ENCODE measurements around the gene INSM2.

The INSM2 gene, protein sequence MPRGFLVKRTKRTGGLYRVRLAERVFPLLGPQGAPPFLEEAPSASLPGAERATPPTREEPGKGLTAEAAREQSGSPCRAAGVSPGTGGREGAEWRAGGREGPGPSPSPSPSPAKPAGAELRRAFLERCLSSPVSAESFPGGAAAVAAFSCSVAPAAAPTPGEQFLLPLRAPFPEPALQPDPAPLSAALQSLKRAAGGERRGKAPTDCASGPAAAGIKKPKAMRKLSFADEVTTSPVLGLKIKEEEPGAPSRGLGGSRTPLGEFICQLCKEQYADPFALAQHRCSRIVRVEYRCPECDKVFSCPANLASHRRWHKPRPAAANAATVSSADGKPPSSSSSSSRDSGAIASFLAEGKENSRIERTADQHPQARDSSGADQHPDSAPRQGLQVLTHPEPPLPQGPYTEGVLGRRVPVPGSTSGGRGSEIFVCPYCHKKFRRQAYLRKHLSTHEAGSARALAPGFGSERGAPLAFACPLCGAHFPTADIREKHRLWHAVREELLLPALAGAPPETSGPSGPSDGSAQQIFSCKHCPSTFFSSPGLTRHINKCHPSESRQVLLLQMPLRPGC

DNA sequence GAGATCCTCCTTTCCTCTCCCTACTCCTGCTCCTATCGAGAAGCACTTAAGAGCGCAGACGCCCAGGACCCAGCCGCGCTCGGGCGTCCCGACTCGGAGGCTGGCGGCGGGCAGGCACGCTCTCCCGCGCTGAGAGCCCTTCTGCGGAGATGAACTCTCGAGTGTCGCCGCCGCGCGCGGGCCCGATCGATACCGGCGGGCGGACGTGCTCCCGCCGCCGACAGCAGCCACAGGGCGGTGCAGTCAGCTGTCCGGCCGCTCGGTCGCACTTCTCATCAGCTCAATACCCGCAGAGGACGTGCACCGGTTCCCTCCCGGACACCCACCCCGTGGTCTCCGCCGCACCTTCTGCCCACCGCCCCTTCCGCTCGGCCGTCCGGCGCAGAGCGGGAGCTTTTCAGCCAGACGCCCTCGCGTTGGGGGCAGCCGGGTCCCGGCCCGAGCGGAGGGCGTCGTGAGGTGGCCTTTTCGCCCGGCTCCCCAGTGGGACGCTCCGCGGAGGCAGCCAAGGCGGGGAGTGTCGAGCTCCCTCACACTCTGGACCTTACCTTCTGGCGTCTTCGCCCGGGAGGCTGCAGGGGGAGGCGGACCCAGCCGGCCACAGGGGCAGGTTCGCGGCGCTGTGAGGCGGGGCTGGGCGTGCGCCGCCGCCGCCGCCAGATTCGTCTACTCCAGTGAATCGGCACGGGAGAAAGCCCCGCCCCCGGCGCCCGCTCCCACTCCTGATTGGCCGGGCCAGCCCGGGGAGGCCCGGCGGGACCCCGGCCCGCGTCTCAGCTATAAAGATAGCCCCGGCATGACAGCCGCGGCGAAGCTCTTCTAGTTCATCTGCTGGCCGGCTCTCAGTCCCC lies at the start of gene INSM2:
Gene INSM2, plus strand, starts transcription at position 808 of the 851 bp plus-strand sequence. CDS start 89 bp downstream, outside the sequence.
- H4K20me1 ChIP-seq, result peaks cover 26% of the 10 kb centered on the region
- no peaks in the 10 kb centered on the region for H3K36me3 ChIP-seq
- H3K4me3 ChIP-seq, result peak within 1 kb of the TSS; percentile 72
- peaks cover 58% of the 10 kb centered on the region for H3K27me3 ChIP-seq
- no peak within 1 kb of the TSS for H3K9ac ChIP-seq
- peaks cover 19% of the 10 kb centered on the region for H3K4me1 ChIP-seq
- H3K4me2 ChIP-seq, result peak within 1 kb of the TSS; percentile 99
- peaks cover 11% of the 10 kb centered on the region for H3K9me3 ChIP-seq
- no peak for TF ChIP-seq Cebpa-rat (IDR thresholded peaks at IDR 0.05)
- H3K27ac ChIP-seq, result no peak within 1 kb of the TSS

DNA sequence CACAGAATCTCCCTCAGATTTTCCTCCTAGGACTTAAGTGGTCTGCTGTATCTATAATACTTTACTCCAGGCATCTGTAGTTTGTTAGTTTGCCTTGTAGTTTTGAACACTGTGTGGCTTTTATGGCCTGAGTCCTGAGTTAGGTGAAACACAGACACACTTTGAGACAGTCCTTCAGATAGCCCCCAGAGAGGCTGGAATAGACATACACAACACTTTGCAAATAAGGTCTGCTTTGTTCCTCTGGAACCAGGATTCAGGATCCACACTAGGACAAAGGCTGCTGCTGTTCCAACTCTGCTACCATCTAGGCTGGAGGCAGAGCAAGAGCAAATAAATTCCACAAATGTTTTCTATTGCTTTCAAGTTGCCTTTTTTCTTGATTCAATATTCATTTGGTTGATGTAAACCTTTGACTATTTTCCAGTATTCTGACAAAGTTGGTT lies 41.4 kb upstream of the INSM2 start:
- Histone ChIP-seq H3K9me3 (0 out of 2 replicates have a peak, but pooled peaks cover 3% of the 10 kb centered on the region), H3K27ac (no peak overlapping the region), H3K4me2 (no peak overlapping the region), H4K20me1 (no peaks in the 10 kb centered on the region), H3K27me3 (no peaks in the 10 kb centered on the region), H3K36me3 (no peaks in the 10 kb centered on the region), H3K4me1 (no peaks in the 10 kb centered on the region), H3K4me3 (no peak overlapping the region), H3K9ac (no peak overlapping the region)
- TF ChIP-seq Cebpa-rat (IDR thresholded peaks at IDR 0.05), result no peak

DNA sequence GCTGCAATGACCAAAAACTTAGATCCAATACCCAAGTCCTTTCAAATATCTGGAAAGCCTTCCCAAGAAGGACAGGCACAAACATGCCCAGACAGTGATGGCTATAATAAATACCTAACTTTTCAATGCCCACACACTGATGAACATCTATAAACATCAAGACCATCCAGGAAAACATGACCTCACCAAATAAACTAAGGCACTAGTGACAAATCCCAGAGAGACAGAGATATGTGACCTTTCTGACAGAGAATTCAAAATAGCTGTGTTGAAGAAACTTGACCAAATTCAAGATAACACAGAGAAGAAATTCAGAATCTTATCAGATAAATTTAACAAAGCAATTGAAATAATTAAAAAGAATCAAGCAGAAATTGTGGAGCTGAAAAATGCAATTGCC lies 38.7 kb upstream of the INSM2 start:
- no peak overlapping the region for H3K4me2 ChIP-seq
- H4K20me1 ChIP-seq, result no peaks in the 10 kb centered on the region
- H3K9me3 ChIP-seq, result 0 out of 2 replicates have a peak, but pooled peaks cover 3% of the 10 kb centered on the region
- TF ChIP-seq Cebpa-rat (IDR thresholded peaks at IDR 0.05), result no peak
- H3K4me1 ChIP-seq, result no peaks in the 10 kb centered on the region
- no peak overlapping the region for H3K27ac ChIP-seq
- no peak overlapping the region for H3K4me3 ChIP-seq
- H3K36me3 ChIP-seq, result no peaks in the 10 kb centered on the region
- H3K9ac ChIP-seq, result no peak overlapping the region
- no peaks in the 10 kb centered on the region for H3K27me3 ChIP-seq

DNA sequence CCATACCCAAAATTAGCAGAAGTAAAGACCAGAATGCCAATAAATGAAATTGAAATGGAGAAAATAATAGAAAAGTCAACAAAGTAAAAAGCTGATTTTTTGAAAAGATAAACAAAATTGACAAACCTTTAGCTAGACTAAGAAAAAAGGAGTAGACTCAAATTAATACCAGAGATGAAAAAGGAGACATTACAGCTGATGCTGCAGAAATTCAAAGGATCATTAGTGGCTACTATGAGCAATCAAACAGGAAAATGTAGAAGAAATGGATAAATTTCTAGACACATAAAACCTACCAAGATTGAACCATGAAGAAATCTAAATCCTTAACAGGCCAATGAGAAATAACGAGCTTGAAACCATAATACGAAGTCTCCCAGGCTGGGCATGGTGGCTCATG lies 34.8 kb upstream of the INSM2 start:
- no peak overlapping the region for H3K9ac ChIP-seq
- no peak overlapping the region for H3K4me2 ChIP-seq
- TF ChIP-seq Cebpa-rat (IDR thresholded peaks at IDR 0.05), result no peak

DNA sequence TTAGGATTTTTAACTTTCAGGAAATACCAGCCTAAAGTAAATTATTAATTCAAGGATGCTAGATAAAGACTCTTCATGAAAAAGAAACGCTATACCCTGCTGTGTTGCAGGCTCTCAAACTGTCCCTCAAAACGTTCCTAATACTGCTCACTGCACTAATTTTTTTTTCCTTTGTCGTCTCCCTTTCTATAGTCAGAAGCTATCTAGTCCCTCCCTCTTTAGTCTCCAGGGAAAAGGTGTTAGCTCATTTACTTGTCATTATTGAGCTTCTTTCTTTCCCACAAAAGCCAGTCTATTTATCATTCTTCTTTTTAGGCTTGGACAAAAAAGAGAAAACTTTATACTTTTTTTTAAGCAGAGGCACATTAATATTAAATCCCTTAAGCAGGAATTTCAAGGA lies 30.3 kb upstream of the INSM2 start:
- no peaks in the 10 kb centered on the region for H4K20me1 ChIP-seq
- no peaks in the 10 kb centered on the region for H3K36me3 ChIP-seq
- no peak overlapping the region for H3K4me2 ChIP-seq
- H3K4me1 ChIP-seq, result peaks cover 8% of the 10 kb centered on the region
- H3K27me3 ChIP-seq, result no peaks in the 10 kb centered on the region
- no peaks in the 10 kb centered on the region for H3K9me3 ChIP-seq
- H3K27ac ChIP-seq, result no peak overlapping the region
- TF ChIP-seq Cebpa-rat (IDR thresholded peaks at IDR 0.05), result no peak
- H3K4me3 ChIP-seq, result no peak overlapping the region
- H3K9ac ChIP-seq, result no peak overlapping the region

More for the DNA sequence above, 34.8 kb upstream of the INSM2 start:
- Histone ChIP-seq H3K9me3 (no peaks in the 10 kb centered on the region), H3K27ac (no peak overlapping the region), H3K36me3 (no peaks in the 10 kb centered on the region), H3K4me1 (no peaks in the 10 kb centered on the region), H3K27me3 (no peaks in the 10 kb centered on the region), H3K4me3 (no peak overlapping the region), H4K20me1 (no peaks in the 10 kb centered on the region)

DNA sequence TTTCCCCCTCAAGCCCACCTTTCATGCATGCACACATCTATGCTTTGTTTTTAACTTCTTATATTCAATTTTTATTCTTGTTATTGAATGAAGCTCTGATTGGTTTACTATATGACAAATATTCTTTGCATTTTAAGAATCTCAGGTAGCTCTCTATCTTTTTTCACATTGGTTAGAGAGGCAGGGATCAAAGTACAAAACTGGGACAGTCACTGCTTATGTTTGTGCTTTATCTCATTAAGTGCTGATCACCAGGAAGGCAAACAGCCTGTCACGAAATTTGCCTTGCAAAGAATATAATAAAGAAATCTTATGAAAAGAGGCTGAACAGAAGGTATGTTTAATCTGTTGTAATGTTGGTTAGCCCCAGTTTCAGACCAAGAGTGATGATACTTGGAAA lies 29.7 kb upstream of the INSM2 start:
- Histone ChIP-seq H3K9me3 (no peaks in the 10 kb centered on the region), H3K4me3 (no peak overlapping the region), H3K27ac (no peak overlapping the region), H3K4me1 (peaks cover 8% of the 10 kb centered on the region), H3K4me2 (no peak overlapping the region), H4K20me1 (no peaks in the 10 kb centered on the region), H3K27me3 (no peaks in the 10 kb centered on the region), H3K36me3 (no peaks in the 10 kb centered on the region), H3K9ac (no peak overlapping the region)
- TF ChIP-seq Cebpa-rat (IDR thresholded peaks at IDR 0.05), result no peak

DNA sequence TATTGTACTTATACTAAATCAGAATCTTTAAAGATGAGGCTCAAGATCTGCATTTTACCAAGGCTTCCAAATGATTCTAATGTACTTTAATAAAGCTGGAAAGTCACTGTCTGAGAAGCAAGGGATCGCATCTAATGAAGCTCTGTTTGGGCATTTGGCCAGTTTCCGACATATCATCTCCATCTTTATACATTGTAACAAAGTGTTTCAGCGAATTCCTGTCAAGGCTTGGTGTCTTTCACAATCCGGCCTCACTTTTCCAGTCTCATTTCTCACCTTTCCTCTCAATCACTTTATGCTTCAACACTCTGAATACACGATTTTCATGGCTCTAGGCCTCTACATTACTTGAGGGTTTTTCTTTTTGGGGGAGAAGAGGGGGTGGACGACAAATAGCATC lies 27.5 kb upstream of the INSM2 start:
- H3K4me3 ChIP-seq, result no peak overlapping the region
- H3K27ac ChIP-seq, result no peak overlapping the region
- H3K36me3 ChIP-seq, result no peaks in the 10 kb centered on the region
- no peaks in the 10 kb centered on the region for H3K27me3 ChIP-seq
- no peaks in the 10 kb centered on the region for H3K9me3 ChIP-seq
- TF ChIP-seq Cebpa-rat (IDR thresholded peaks at IDR 0.05), result no peak
- peaks cover 8% of the 10 kb centered on the region for H3K4me1 ChIP-seq
- no peak overlapping the region for H3K9ac ChIP-seq
- peak overlapping the region; percentile 31; the same call in 1 of the 2 replicates for H3K4me2 ChIP-seq
- H4K20me1 ChIP-seq, result no peaks in the 10 kb centered on the region

DNA sequence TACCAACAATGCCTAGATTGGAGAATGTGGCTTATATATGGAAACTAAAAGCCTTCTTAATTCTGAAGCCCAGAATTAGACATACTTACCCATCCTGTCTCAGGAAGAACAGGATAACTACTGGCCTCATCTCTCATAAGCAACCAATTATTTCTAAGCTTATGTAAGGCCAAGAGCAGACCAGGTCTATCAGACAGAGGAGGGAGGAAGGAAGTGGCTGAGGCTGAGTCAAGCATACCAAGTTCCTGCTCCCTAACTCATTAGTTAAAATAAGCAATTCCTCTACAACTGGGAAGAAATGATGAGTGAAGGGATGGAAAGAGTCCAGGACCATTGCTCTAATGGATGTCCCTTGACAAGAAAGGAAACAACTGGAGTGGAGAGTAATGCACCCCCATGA lies 27.0 kb upstream of the INSM2 start:
- H3K9me3 ChIP-seq, result no peaks in the 10 kb centered on the region
- H3K36me3 ChIP-seq, result no peaks in the 10 kb centered on the region
- H3K27ac ChIP-seq, result no peak overlapping the region

DNA sequence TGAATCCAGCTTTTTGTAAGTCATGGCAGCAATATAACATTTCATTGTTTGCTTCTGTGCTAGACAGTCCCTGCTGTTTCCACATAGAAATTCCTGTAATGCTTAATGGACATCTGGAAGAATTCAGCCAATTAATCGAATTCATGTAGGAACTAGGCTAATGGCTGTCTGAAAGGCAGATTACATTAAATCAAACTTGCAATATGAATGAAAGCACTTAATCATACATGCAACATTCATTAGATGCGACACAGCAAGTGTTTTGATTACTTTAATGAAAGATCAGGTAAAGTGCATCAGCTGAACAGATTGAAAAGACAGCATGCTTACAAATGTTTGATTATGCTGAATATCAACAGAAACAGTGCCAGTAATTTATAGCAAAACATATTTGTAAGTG lies 24.1 kb upstream of the INSM2 start:
- Histone ChIP-seq H3K4me3 (no peak overlapping the region), H3K9me3 (no peaks in the 10 kb centered on the region), H3K36me3 (no peaks in the 10 kb centered on the region), H3K9ac (no peak overlapping the region), H3K27ac (no peak overlapping the region), H3K4me1 (peaks cover 8% of the 10 kb centered on the region), H3K4me2 (no peak overlapping the region), H4K20me1 (no peaks in the 10 kb centered on the region), H3K27me3 (no peaks in the 10 kb centered on the region)
- TF ChIP-seq Cebpa-rat (IDR thresholded peaks at IDR 0.05), result no peak

More for the DNA sequence above, 27.0 kb upstream of the INSM2 start:
- Histone ChIP-seq H3K4me3 (no peak overlapping the region), H4K20me1 (no peaks in the 10 kb centered on the region), H3K4me2 (peak overlapping the region; percentile 31), H3K4me1 (peaks cover 8% of the 10 kb centered on the region), H3K27me3 (no peaks in the 10 kb centered on the region), H3K9ac (no peak overlapping the region)
- TF ChIP-seq Cebpa-rat (IDR thresholded peaks at IDR 0.05), result no peak

Data from BLaER1 (cell line).